RWPE1 (cell line): ENCODE measurements around the gene ELFN2.

ENCODE experiments used
- CTCF ChIA-PET: fragments of 350-600 bp; sonication (Branson Sonifier 250); formaldehyde crosslinking; extraction: SDS; loops from one replicate; lab custom pipeline; 2021; lab: Yijun Ruan, JAX
- POLR2A ChIA-PET: fragments of 400-600 bp; formaldehyde crosslinking; extraction: SDS; loops from one replicate; lab custom pipeline; 2020; ENCODE audit warnings: antibody characterized with exemption; ENCODE audit not compliant: low non-redundant PET; lab: Yijun Ruan, JAX
- DNase-seq: peaks from one replicate; pipeline ENCODE4 v3.0.0; 2012; ENCODE audit warnings: low spot score
- H3K27ac ChIP-seq: fragments of 450-650 bp; 2 replicates; pipeline ENCODE4 v1.5.1; 2017
- TF ChIP-seq, protein P1 (sequence below): fragments of 450-650 bp; conservative IDR thresholded peaks from 2 replicates; pipeline ENCODE4 v1.5.1; 2017; ENCODE audit warnings: low read depth, mild to moderate bottlenecking

The ELFN2 gene

DNA sequence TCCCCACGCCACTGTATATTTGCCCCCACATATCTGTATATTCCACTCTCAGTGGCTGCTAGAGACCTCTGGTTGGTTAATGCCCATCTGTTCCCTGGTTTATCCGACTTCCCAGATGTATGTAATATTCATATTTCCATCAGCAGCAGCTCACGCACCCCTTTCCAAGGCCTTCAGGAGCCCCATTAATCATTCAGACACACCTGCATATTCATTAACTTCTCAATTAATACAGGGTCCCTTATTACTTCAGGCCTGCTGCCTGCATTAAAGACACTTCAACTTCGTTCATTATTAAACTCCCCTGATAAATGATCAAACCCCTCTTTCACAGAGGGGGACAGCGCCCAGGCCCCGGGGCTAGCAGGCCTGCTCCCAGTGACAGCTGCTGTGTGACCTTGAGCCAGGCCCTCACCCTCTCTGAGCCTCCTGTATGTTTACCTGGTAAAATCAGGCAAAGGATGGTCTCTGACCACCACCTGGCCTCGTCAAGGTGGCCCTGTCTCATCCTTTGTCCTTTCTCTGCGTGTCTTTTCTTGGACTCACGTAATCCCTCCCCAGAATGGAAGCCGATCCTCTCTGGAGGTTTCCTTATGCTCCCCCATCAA lies 34.5 kb downstream of the ELFN2 start:
- ChIA-PET CTCF (interaction anchor here (0.6 to 0.7 kb wide), 2 partner anchors 9 to 13 kb away, joined by 4 to 7 read pairs; no protein-coding TSS in a partner anchor), POLR2A (no interaction called here)
- no peak for DNase-seq
- no peak overlapping the region for H3K27ac ChIP-seq
- TF ChIP-seq, protein P1, sequence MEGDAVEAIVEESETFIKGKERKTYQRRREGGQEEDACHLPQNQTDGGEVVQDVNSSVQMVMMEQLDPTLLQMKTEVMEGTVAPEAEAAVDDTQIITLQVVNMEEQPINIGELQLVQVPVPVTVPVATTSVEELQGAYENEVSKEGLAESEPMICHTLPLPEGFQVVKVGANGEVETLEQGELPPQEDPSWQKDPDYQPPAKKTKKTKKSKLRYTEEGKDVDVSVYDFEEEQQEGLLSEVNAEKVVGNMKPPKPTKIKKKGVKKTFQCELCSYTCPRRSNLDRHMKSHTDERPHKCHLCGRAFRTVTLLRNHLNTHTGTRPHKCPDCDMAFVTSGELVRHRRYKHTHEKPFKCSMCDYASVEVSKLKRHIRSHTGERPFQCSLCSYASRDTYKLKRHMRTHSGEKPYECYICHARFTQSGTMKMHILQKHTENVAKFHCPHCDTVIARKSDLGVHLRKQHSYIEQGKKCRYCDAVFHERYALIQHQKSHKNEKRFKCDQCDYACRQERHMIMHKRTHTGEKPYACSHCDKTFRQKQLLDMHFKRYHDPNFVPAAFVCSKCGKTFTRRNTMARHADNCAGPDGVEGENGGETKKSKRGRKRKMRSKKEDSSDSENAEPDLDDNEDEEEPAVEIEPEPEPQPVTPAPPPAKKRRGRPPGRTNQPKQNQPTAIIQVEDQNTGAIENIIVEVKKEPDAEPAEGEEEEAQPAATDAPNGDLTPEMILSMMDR: no peak

DNA sequence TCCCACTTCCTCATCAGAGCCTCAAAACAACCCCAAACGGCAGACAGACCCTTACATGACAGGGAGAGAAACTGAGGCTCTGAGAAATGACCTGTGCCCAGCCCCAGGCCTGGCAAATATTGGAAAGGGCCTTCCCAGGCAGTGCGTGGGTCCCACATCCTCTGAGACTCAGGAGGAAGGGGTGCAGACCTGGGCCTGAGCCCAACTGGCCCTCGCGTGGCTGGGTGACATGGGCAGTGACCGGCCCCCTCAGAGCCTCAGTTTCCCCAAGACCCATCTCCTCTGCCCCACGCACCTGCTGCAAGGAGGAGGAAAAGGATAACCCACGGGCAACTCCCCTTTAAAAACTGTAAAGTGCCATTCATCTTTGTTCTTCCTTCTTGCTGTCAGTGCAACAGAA lies 35.6 kb downstream of the ELFN2 start:
- POLR2A ChIA-PET: no interaction called here
- H3K27ac ChIP-seq: no peak overlapping the region
- TF ChIP-seq, protein P1: no peak
- CTCF ChIA-PET: no interaction called here
- DNase-seq: no peak

DNA sequence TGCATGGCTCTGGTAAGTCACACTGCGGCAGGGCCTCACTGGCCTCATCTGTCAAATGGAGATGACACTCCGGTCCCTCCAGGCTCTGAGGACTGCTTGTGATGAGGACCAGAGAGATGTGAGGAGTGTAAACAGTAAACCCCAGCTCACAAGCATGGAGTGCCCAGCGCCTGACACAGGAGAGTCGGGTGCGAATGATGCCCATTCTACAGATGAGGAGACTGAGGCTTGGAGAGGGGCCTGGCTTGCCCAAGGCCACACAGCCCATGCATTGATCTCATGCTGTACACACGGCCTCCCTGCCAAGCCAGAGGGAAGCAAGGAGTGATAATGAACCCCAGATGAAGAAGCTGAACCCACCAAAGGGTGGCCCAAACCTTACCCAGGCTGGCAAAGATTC lies 37.2 kb downstream of the ELFN2 start:
- H3K27ac ChIP-seq: no peak overlapping the region
- TF ChIP-seq, protein P1: no peak
- DNase-seq: no peak
- POLR2A ChIA-PET: no interaction called here
- CTCF ChIA-PET: no interaction called here

DNA sequence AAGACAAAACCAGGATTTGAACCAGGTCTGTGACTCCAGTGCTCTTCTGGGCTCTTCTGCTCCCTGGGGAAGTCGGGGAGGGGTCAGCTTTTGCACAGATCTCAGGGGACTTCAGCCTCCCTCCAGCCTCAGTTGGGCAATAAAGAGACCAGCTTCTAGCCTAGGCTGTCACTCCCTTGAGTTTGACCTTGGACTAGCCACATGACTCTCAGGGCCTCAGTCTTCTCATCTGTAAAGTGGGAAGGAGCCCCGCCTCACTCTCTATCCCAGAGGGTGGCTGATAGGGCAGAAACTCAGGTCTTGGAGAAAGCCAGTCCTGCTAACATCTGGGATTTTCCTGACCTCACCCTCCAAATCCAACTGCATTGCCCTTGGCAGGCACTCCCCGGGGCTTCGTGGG lies 38.7 kb downstream of the ELFN2 start:
- CTCF ChIA-PET: no interaction called here
- no peak for DNase-seq
- no peak overlapping the region for H3K27ac ChIP-seq
- POLR2A ChIA-PET: no interaction called here
- TF ChIP-seq, protein P1: no peak

DNA sequence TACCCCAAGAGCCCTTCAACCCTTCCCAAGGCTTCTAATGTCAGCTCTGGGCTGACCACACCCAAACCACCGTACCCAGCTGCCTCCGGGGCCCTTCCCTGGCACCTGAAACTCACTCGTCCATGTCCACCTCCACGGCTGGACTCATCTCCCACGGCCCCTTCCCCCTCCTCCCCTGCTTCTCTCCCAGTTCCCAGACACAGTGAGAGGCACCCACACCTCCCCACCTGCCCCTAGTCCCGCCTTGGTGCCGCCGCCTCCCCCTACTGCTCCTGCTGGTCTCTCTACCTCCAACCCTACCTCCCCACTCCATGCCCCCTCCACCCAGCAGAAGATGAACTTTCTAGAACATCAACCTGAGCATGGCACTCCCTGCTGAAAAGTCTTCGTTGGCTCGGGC lies 39.5 kb downstream of the ELFN2 start:
- POLR2A ChIA-PET: no interaction called here

DNA sequence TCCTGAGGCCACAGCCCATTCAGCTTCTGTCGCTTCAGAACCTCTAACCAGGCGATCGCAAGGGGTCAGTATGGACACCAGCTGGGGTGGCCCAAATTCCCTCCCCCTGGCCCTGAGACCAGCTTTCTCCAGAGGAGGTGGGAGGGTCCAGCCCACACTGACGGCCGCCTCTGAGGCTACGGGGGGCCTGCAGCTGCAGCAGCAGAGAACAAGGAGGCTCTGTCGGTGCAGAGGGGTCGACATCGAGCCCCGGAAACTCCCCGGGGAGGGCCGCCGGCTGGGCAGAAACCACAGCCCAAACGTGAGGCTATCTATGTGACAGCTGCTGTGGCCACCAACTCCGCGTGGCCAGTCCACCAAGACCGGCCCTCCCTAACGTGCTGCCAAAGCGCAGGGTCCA lies 40.8 kb downstream of the ELFN2 start:
- CTCF ChIA-PET: interaction anchor here (0.6 kb wide), 1 partner anchor 72 kb away, joined by 3 read pairs; no protein-coding TSS in a partner anchor
- no peak for DNase-seq
- POLR2A ChIA-PET: interaction anchor here (1.0 kb wide), 1 partner anchor 44 kb away, joined by 3 read pairs; no protein-coding TSS in a partner anchor
- no peak overlapping the region for H3K27ac ChIP-seq
- TF ChIP-seq, protein P1: no peak

More for the DNA sequence above, 39.5 kb downstream of the ELFN2 start:
- no peak for DNase-seq
- CTCF ChIA-PET: no interaction called here
- TF ChIP-seq, protein P1: no peak
- no peak overlapping the region for H3K27ac ChIP-seq
